Tibial nerve (tissue), 4 donors: ENCODE data around the gene BRI3BP. TPM values are rescaled to one million over a fixed set of nuclear protein-coding genes. Genes with fewer than 3 reads are reported as not detected.
A peak's percentile ranks its signal among the peaks of the same experiment; 100 is the strongest.

Experiments used
- DNase-seq, 2 donors: peaks; one replicate each; pipeline ENCODE4 v3.0.0-alpha.2; 2019; ENCODE audit warnings: low spot score in 2 of 2
- H3K27ac ChIP-seq, 4 donors: fragments of 200-600 bp; sonication (generic) in 3 of 4; one replicate each; pipeline ENCODE4 v1.5.1; 2017 to 2019; ENCODE audit warnings: mild to moderate bottlenecking in 1 of 4
- H3K27me3 ChIP-seq, 2 donors: fragments of 200-600 bp; sonication (generic) in 1 of 2; one replicate each; pipeline versions ENCODE4 v1.5.1 to v1.6.0; 2017 to 2019
- H3K36me3 ChIP-seq, 3 donors: fragments of 200-600 bp; sonication (generic); one replicate each; pipeline ENCODE4 v1.5.1; 2018 to 2019
- H3K4me1 ChIP-seq, 4 donors: fragments of 200-600 bp; sonication (generic) in 3 of 4; one replicate each; pipeline ENCODE4 v1.5.1; 2017 to 2019
- H3K4me3 ChIP-seq, 4 donors: fragments of 200-600 bp; sonication (generic) in 3 of 4; one replicate each; pipeline ENCODE4 v1.5.1; 2017 to 2019; ENCODE audit warnings: mild to moderate bottlenecking in 1 of 4, moderate library complexity in 1 of 4
- H3K9me3 ChIP-seq, 4 donors: fragments of 200-600 bp; sonication (generic) in 3 of 4; one replicate each; pipeline ENCODE4 v1.5.1; 2017 to 2019
- CTCF ChIP-seq, 5 experiments: fragments of 200-600 bp in 3 of 5; fragments of 450-650 bp in 2 of 5; sonication (generic) in 3 of 5; IDR thresholded peaks; one replicate each; pipeline ENCODE4 v1.5.1; 2016 to 2019; ENCODE audit warnings: antibody characterized with exemption in 5 of 5, mild to moderate bottlenecking in 3 of 5, moderate library complexity in 2 of 5
- EP300 ChIP-seq, 2 donors: sonication (generic); formaldehyde crosslinking; IDR thresholded peaks; one replicate each; pipeline ENCODE4 v1.6.1; 2017; ENCODE audit warnings: antibody characterized with exemption in 2 of 2, mild to moderate bottlenecking in 1 of 2
- POLR2A ChIP-seq, 2 donors: fragments of 450-650 bp; IDR thresholded peaks; one replicate each; pipeline ENCODE4 v1.6.1; 2017; ENCODE audit warnings: antibody characterized with exemption in 2 of 2, mild to moderate bottlenecking in 2 of 2, moderate library complexity in 2 of 2
- WGBS, 2 donors: methylation state at CpG; one replicate each; pipeline ENCODE4 v1.1.5; 2018; 5-methylcytosine and 5-hydroxymethylcytosine counted together
- total RNA-seq, 4 donors: library from RNA; depleted of rRNA; stranded (reverse); fragments of >200 nt; gene quantifications; one replicate each; pipeline ENCODE4 v1.1.0, GENCODE V29; 2016

Gene BRI3BP
- total RNA-seq: 1 to 10 TPM; 3.9 to 5.7 (median 4.7) TPM

GRCh38 chr12:124993626-124994436 is at the start of gene BRI3BP:
Gene BRI3BP (plus strand): TSS chr12:124993645. CDS start chr12:124993791, 146 bp downstream.
- no peak for TF ChIP-seq CTCF (IDR thresholded peaks at IDR 0.05)
- TF ChIP-seq EP300 (IDR thresholded peaks at IDR 0.05): no peak
- TF ChIP-seq POLR2A (IDR thresholded peaks at IDR 0.05): peak; percentile 13 to 19
- H3K36me3 ChIP-seq: no peaks in the 10 kb centered on the region
- no peak for DNase-seq

GRCh38 chr12:124946447-124946793 is 47.0 kb upstream of the BRI3BP start:
- Histone ChIP-seq H3K27ac (no peak overlapping the region), H3K27me3 (no peaks in the 10 kb centered on the region), H3K9me3 (no peaks in the 10 kb centered on the region), H3K36me3 (peaks cover 0 to 74% (median 14%) of the 10 kb centered on the region in 3 donors), H3K4me3 (no peak overlapping the region), H3K4me1 (no peaks in the 10 kb centered on the region)
- TF ChIP-seq CTCF (IDR thresholded peaks at IDR 0.05) (no peak), EP300 (IDR thresholded peaks at IDR 0.05) (no peak), POLR2A (IDR thresholded peaks at IDR 0.05) (no peak)
- DNase-seq: no peak
- WGBS, 2 donors: 83 to 86% methylated on average over 10 of the region's 10 CpGs

More at GRCh38 chr12:124993626-124994436, at the start of gene BRI3BP:
- Histone ChIP-seq H3K27me3 (no peaks in the 10 kb centered on the region), H3K27ac (peak within 1 kb of the TSS in 2 of 4 donors; percentile 44 to 55), H3K4me3 (peak within 1 kb of the TSS; percentile 39 to 82 (median 51)), H3K9me3 (no peaks in the 10 kb centered on the region), H3K4me1 (peaks cover 0 to 24% (median 3%) of the 10 kb centered on the region in 4 donors)
- 0% methylated on average over 38 to 46 of the region's 112 CpGs for WGBS, 2 donors

GRCh38 chr12:124947013-124947412 is 46.4 kb upstream of the BRI3BP start:
- TF ChIP-seq CTCF (IDR thresholded peaks at IDR 0.05) (no peak), POLR2A (IDR thresholded peaks at IDR 0.05) (no peak), EP300 (IDR thresholded peaks at IDR 0.05) (no peak)
- WGBS, 2 donors: 87% methylated on average over 11 of the region's 11 CpGs; no CpG with 5 or more reads in 1 of the 2 donors
- no peaks in the 10 kb centered on the region for H3K27me3 ChIP-seq
- peaks cover 0 to 80% (median 14%) of the 10 kb centered on the region in 3 donors for H3K36me3 ChIP-seq
- DNase-seq: no peak
- H3K4me1 ChIP-seq: no peaks in the 10 kb centered on the region
- no peak overlapping the region for H3K4me3 ChIP-seq
- H3K27ac ChIP-seq: no peak overlapping the region
- H3K9me3 ChIP-seq: no peaks in the 10 kb centered on the region

GRCh38 chr12:124947561-124948398 is 45.7 kb upstream of the BRI3BP start:
- H3K36me3 ChIP-seq: peaks cover 0 to 87% (median 14%) of the 10 kb centered on the region in 3 donors
- no peak for TF ChIP-seq POLR2A (IDR thresholded peaks at IDR 0.05)
- TF ChIP-seq EP300 (IDR thresholded peaks at IDR 0.05): no peak
- TF ChIP-seq CTCF (IDR thresholded peaks at IDR 0.05): no peak
- WGBS, 2 donors: 88 to 94% methylated on average over 13 to 20 of the region's 20 CpGs

More at GRCh38 chr12:124947561-124948398, 45.7 kb upstream of the BRI3BP start:
- no peak overlapping the region for H3K27ac ChIP-seq
- no peaks in the 10 kb centered on the region for H3K27me3 ChIP-seq
- H3K9me3 ChIP-seq: no peaks in the 10 kb centered on the region
- no peak overlapping the region for H3K4me3 ChIP-seq
- no peak for DNase-seq
- H3K4me1 ChIP-seq: no peaks in the 10 kb centered on the region
